ENCODE results near the gene SCN3A. TPM values are rescaled to one million over a fixed set of nuclear protein-coding genes. Genes with fewer than 3 reads are reported as not detected.

The SCN3A gene
- total and polyA plus RNA-seq, 2 of the 13 experiments (the other 11 are each of a cell fraction or from before 2014, with no cell fraction given): not detected

GRCh38 chr2:165144315-165144714 is 59.5 kb downstream of the SCN3A start:
- intact Hi-C loops (cut with micrococcal nuclease; ENCODE audit: unreplicated experiment): no loop called here
- 42% methylated on average over 1 of the region's 1 CpG for WGBS (ENCODE audit: low lambda C conversion rate)

More at GRCh38 chr2:165144315-165144714, 59.5 kb downstream of the SCN3A start:
- H3K4me1 ChIP-seq (ENCODE audit: insufficient read depth, low read length): no peaks in the 10 kb centered on the region
- CTCF ChIA-PET (ENCODE audit: low intra/inter-chr PET ratio, low total read pairs): no interaction called here
- no peaks in the 10 kb centered on the region for H3K27me3 ChIP-seq (ENCODE audit: control insufficient read depth in 1 of 2, insufficient read depth in 2 of 2, low read length in 2 of 2)
- no peaks in the 10 kb centered on the region for H3K79me2 ChIP-seq (ENCODE audit: insufficient read depth, low read length)
- H3K9ac ChIP-seq (ENCODE audit: insufficient read depth, low read depth, low read length): no peak overlapping the region
- no peak overlapping the region for H3K4me3 ChIP-seq (replicated peaks in 1 of 3; ENCODE audit: insufficient read depth in 1 of 3, low read depth in 2 of 3, low read length in 3 of 3)
- in situ Hi-C loops (cut with HindIII; ENCODE audit: extremely low pct_ligation_motif_present, low pct_unique_long_range_greater_than_20kb): no loop called here
- POLR2A ChIA-PET: no interaction called here
- no TSS peak for BruUV-seq (replicated peaks)
- H3K27ac ChIP-seq (ENCODE audit: extremely low read length, insufficient read depth, low read length): no peak overlapping the region
- TF ChIP-seq ATF7 (IDR thresholded peaks at IDR 0.05) (peak; percentile 19; the same call in 1 of the 2 replicates), ATF7 (CRISPR knock-in tag; IDR thresholded peaks at IDR 0.05) (no peak), ZNF646 (CRISPR knock-in tag; IDR thresholded peaks at IDR 0.05) (no peak)
- H4K20me1 ChIP-seq (ENCODE audit: insufficient read depth, low read length): no peaks in the 10 kb centered on the region
- no peak overlapping the region for H2AFZ ChIP-seq (ENCODE audit: low read length)
- ATAC-seq: no peak
- no peak for DNase-seq (ENCODE audit: low spot score)
- no peak overlapping the region for H3K4me2 ChIP-seq (ENCODE audit: low read depth, low read length)
- no peaks in the 10 kb centered on the region for H3K9me3 ChIP-seq (ENCODE audit: low read length)
- FAIRE-seq: no peak
- no peaks in the 10 kb centered on the region for H3K36me3 ChIP-seq (replicated peaks in 1 of 2; ENCODE audit: control insufficient read depth in 1 of 2, insufficient read depth in 2 of 2, low read length in 2 of 2)

Measured in HepG2 (cell line).